CD4-positive, alpha-beta T cell treated with Interleukin-21 for 1 hour (primary cell): Measurements from ENCODE around the gene WNT16.

Experiments
- DNase-seq: peaks from one replicate; pipeline ENCODE4 v3.0.0-alpha.2; 2020

Gene WNT16

GRCh38 chr7:121351682-121352081 is 22.9 kb downstream of the WNT16 start:
- DNase-seq: no peak

- no peak for DNase-seq
These were observed 23.5 kb downstream of the WNT16 start for GRCh38 chr7:121352323-121352722.

GRCh38 chr7:121355574-121355973 is 26.8 kb downstream of the WNT16 start:
- no peak for DNase-seq

GRCh38 chr7:121360564-121360963 is 31.8 kb downstream of the WNT16 start:
- DNase-seq: peak; percentile 18

GRCh38 chr7:121366852-121367431 is 38.1 kb downstream of the WNT16 start:
- peak; percentile 58 for DNase-seq

GRCh38 chr7:121369462-121369861 is 40.7 kb downstream of the WNT16 start:
- no peak for DNase-seq

GRCh38 chr7:121371367-121371766 is 42.6 kb downstream of the WNT16 start:
- DNase-seq: no peak

- DNase-seq: no peak
These were observed 43.1 kb downstream of the WNT16 start for GRCh38 chr7:121371883-121372282.

- DNase-seq: peak; percentile 27
These were observed 43.7 kb downstream of the WNT16 start for GRCh38 chr7:121372376-121373010.

GRCh38 chr7:121373177-121373576 is 44.4 kb downstream of the WNT16 start:
- no peak for DNase-seq

GRCh38 chr7:121376979-121377378 is 48.2 kb downstream of the WNT16 start:
- DNase-seq: no peak

- no peak for DNase-seq
These were observed 51.1 kb downstream of the WNT16 start for GRCh38 chr7:121379930-121380329.

GRCh38 chr7:121382473-121382872 is 53.7 kb downstream of the WNT16 start:
- no peak for DNase-seq

- no peak for DNase-seq
These were observed 54.6 kb downstream of the WNT16 start for GRCh38 chr7:121383235-121383910.

- no peak for DNase-seq
These were observed 55.5 kb downstream of the WNT16 start for GRCh38 chr7:121384265-121384664.

- DNase-seq: no peak
These were observed 56.4 kb downstream of the WNT16 start for GRCh38 chr7:121385056-121385799.

- DNase-seq: peak; percentile 40
These were observed 57.0 kb downstream of the WNT16 start for GRCh38 chr7:121385800-121386179.

- no peak for DNase-seq
These were observed 60.1 kb downstream of the WNT16 start for GRCh38 chr7:121388950-121389349.

- no peak for DNase-seq
These were observed 61.3 kb downstream of the WNT16 start for GRCh38 chr7:121390109-121390508.

- DNase-seq: no peak
These were observed 61.8 kb downstream of the WNT16 start for GRCh38 chr7:121390617-121391016.
